AG20443 (cell line): ENCODE data around the gene KY.
"Not testable (repeated sequence)": the region's sequence is repeated elsewhere in the genome, so short reads cannot be mapped to it uniquely, and the experiment has no call there.

Experiments
- DNase-seq: peaks from one replicate; pipeline ENCODE4 v3.0.0; 2012; ENCODE audit warnings: low spot score, mixed read lengths

KY gene

GRCh38 chr3:134601539-134602439 is 49.0 kb downstream of the KY start:
- DNase-seq = peak; percentile 71

GRCh38 chr3:134600685-134601463 is 49.9 kb downstream of the KY start:
- DNase-seq = peak; percentile 94

DNA sequence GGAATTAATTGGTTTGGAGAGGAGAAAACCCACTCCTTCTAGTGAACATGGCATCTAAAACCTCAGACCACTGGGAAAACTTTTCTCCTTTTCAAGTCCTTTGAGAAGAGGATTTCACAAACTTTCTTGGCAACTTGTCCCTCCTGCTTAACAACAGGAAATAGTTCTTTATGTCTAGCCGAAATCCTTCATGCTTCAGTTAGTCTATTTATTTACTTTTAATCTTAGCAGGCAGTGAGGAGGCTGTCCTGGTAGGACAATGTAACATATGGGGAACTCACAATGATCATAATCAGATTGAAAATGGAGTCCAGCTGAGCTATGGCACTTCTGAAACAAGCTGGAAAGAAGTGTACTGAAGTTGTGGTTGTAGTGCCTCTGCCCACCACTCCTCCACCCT is 50.6 kb downstream of the KY start:
- DNase-seq = no peak

DNA sequence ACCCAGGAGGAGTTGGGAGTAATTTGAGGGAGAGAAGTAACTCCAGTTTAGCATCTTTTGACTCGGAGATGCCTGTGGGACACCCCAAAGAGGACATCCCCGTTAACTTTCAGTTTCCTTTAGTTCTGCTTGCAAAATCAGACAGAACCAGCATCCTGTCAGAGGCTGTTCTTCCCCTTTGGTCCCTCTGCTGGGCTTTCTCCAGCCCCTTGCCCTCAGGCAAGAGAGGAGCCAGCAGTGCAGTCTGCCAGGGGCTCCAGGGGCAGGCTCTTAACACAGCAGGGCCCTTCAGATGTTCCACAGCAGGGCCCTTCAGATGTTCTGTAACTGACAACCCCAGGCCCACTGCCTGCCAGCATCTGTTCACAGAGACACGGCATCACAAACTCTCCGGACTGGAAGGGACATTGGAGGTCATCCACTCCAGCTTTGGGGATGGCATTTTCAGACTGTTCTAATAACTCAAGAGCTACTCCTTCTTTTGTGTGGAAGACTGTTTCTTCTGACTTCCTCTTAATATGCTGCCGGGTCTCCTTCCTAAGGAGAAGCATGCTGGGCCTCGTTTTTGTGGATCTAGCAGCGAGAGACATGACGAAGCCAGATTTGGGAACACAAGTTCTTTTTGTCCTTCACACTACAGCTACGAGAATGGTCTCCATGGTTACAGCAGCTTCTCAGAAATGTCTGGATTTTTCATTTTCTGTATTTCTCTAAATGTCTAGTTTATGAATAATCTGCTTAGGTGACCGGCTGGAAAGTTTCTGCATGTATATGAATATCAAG is 51.9 kb downstream of the KY start:
- DNase-seq = no peak

DNA sequence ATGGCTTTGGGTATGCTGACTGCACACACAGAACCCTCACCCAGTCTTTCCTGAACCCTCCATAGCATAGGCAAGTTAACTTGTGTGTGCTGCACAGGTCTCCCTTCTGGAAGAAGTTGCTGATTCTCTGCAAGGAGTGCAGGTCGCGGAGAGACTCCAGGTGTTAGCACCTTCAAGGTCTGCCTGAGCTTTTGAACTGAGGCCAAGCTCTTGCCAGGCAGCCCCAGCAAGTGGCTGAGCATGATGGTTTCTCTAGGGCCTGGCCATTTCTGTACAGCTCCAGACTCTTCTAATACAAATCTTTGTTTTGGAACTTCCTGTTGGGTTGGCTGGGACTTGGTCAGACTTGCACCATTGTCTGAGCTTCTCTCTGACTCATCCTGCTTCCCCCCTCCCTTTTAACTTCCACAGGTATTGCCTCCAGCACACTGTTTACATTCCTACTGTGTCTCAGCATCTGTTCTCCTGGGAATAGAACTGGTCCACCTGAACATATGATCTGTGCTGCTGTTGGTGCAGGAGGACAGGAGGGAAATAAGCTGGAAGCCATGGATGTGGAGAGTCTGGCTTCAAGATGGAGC is 53.3 kb downstream of the KY start:
- no peak for DNase-seq

DNA sequence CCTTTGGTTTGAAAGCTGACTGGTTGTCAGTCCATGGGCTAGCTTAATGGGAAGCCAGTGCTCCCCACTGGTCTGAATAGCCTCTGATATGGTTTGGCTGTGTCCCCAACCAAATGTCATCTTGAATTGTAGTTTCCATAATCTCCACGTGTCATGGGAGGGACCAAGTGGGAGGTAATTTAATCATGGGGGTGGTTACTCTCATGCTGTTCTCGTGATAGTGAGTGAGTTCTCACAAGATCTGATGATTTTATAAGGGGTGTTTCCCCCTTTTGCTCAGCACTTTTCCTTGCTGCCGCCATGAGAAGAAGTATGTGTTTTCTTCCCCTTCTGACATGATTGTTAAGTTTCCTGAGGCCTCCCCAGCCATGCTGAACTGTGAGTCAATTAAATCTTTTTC is 55.8 kb downstream of the KY start:
- not testable (repeated sequence) for DNase-seq

GRCh38 chr3:134594331-134594741 is 56.5 kb downstream of the KY start:
- DNase-seq = no peak

DNA sequence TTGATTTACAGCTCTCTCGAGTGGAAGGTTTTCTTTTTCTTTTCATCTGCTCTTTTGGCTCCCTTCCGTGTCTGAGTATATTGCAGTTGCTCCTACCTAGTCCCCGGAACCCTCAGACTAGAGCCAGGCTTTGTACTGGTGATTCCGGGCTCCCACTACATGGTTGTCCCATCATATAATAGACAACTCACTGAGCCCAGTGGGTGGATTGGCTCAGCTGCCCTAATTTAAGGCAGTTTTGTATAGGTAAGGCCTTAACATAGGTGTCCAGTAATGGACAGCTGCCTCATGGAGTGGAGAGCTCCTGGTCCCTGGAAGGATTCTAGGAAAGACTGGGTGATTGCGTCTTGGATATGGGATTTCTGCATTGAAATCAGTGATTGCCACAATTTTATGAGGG is 58.0 kb downstream of the KY start:
- DNase-seq = no peak

DNA sequence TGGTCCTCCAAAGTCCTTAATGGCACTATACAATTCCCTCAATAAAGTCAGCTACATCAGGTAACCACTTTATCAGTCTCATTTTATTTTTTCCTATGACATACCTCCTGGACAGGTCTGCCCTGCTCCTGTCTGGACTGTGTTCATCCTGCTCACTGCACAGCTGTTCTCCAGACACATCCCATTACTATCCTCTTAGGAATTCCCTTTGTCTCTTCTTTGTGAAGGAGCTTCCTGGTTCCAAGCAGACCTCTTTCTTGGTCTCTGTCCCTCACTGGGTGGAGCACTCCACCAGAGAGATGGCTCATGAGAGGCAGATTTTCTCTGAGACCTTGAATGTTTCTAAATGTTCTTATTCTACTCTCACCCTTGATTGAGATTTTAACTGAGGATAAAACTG is 60.1 kb downstream of the KY start:
- DNase-seq = no peak

- no peak for DNase-seq
These were observed 71.6 kb downstream of the KY start for GRCh38 chr3:134579141-134579665.

- no peak for DNase-seq
These were observed 74.0 kb downstream of the KY start for GRCh38 chr3:134576831-134577230.

GRCh38 chr3:134576426-134576825 is 74.4 kb downstream of the KY start:
- no peak for DNase-seq

DNA sequence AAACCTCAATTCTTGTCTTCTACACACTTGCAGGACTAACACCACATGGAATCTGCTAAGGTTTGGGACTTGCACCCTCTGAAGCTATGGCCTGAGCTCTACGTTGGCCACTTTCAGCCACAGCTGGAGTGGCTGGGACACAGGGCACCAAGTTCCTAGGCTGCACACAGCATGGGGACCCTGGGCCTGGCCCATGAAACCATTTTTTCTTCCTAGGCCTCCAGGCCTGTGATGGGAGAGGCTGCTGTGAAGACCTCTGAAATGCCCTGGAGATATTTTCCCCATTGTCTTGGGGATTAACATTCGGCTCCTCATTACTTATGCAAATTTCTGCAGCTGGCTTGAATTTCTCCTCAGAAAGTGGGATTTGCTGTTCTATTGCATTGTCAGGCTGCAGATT is 80.9 kb downstream of the KY start:
- DNase-seq = not testable (repeated sequence)

- no peak for DNase-seq
These were observed 82.0 kb downstream of the KY start for GRCh38 chr3:134568790-134569189.

GRCh38 chr3:134567605-134568004 is 83.2 kb downstream of the KY start:
- DNase-seq = no peak

GRCh38 chr3:134564991-134565390 is 85.8 kb downstream of the KY start:
- no peak for DNase-seq

GRCh38 chr3:134563601-134564000 is 87.2 kb downstream of the KY start:
- no peak for DNase-seq

- no peak for DNase-seq
These were observed 88.8 kb downstream of the KY start for GRCh38 chr3:134562055-134562454.

DNA sequence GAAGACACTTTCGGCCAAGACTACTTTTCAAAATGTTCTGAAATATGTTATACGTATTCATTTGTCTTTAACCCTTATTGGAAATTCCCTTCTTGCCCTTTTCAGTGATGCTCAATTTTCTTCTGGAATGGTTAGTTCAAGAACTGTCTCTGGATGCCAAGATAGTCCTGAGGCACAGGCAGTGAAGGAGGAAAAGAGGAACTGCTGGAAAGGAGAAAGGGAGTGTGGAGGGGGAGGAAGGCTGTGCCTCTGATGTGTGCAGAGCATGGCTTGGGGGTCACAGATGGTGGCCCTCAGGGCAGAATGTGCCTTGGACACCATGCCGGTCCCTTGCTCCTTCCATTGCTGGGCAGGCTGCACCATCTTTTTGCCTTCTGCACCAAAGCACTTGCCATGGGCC is 91.2 kb downstream of the KY start:
- DNase-seq = no peak
